Fibroblast of mammary gland (primary cell): Measurements from ENCODE around the gene ZDHHC14.

Source experiments
- DNase-seq: peaks from one replicate; pipeline ENCODE4 v3.0.0-alpha.2; 2010; ENCODE audit warnings: low read depth
- H3K4me3 ChIP-seq: 2 replicates; pipeline ENCODE4 v1.5.1; 2011; ENCODE audit warnings: low read depth, mild to moderate bottlenecking, low read length, moderate library complexity; ENCODE audit not compliant: control insufficient read depth
- CTCF ChIP-seq: conservative IDR thresholded peaks from 2 replicates; pipeline ENCODE4 v1.5.1; 2011; ENCODE audit warnings: low read depth, low read length, inconsistent platforms; ENCODE audit not compliant: control insufficient read depth, insufficient read depth

ZDHHC14 gene

GRCh38 chr6:157668009-157668401, 287.0 kb downstream of the ZDHHC14 start:
- DNase-seq = no peak
- H3K4me3 ChIP-seq = no peak overlapping the region
- TF ChIP-seq CTCF = no peak

GRCh38 chr6:157668713-157669112, 287.7 kb downstream of the ZDHHC14 start:
- H3K4me3 ChIP-seq = no peak overlapping the region
- TF ChIP-seq CTCF = no peak
- no peak for DNase-seq

GRCh38 chr6:157669323-157669722, 288.3 kb downstream of the ZDHHC14 start:
- DNase-seq = no peak
- H3K4me3 ChIP-seq = no peak overlapping the region
- TF ChIP-seq CTCF = no peak

- no peak overlapping the region for H3K4me3 ChIP-seq
- peak; percentile 25 for TF ChIP-seq CTCF
- peak; percentile 72 for DNase-seq
These were observed 288.8 kb downstream of the ZDHHC14 start for GRCh38 chr6:157669747-157670216.

GRCh38 chr6:157670466-157671186, 289.6 kb downstream of the ZDHHC14 start:
- no peak for TF ChIP-seq CTCF
- no peak overlapping the region for H3K4me3 ChIP-seq
- peak; percentile 11 for DNase-seq

GRCh38 chr6:157672726-157673412, 291.9 kb downstream of the ZDHHC14 start:
- no peak for TF ChIP-seq CTCF
- DNase-seq = no peak
- H3K4me3 ChIP-seq = no peak overlapping the region
